HEK293T (cell line): ENCODE data around the gene BCAS1.

ENCODE experiments used
- CTCF ChIA-PET: fragments of 350-600 bp; formaldehyde crosslinking; extraction: SDS; loops from one replicate; lab custom pipeline; 2021; ENCODE audit warnings: antibody characterized with exemption, inconsistent platforms; lab: Yijun Ruan, JAX
- POLR2A ChIA-PET: fragments of 350-600 bp; formaldehyde crosslinking; extraction: SDS; loops from one replicate; lab custom pipeline; 2020; ENCODE audit warnings: antibody characterized with exemption, inconsistent platforms; lab: Yijun Ruan, JAX
- DNase-seq: peaks from one replicate; pipeline ENCODE4 v3.0.0; 2012; ENCODE audit warnings: mixed read lengths; ENCODE audit errors: extremely low spot score
- ARNT ChIP-seq: fragments of 450-650 bp; IDR thresholded peaks from 2 replicates; pipeline ENCODE4 v1.6.1; 2017; ENCODE audit warnings: mild to moderate bottlenecking
- BHLHE40 ChIP-seq: fragments of 450-650 bp; IDR thresholded peaks from 2 replicates; pipeline ENCODE4 v1.6.1; 2016; ENCODE audit warnings: mild to moderate bottlenecking, moderate library complexity, borderline replicate concordance
- CTBP1 ChIP-seq: fragments of 450-650 bp; IDR thresholded peaks from 2 replicates; pipeline ENCODE4 v1.6.1; 2016; ENCODE audit warnings: borderline replicate concordance
- ELF4 ChIP-seq: fragments of 450-650 bp; IDR thresholded peaks from 2 replicates; pipeline ENCODE4 v1.6.1; 2017; ENCODE audit warnings: antibody characterized with exemption
- FOXA1 ChIP-seq: fragments of 450-650 bp; IDR thresholded peaks from 2 replicates; pipeline ENCODE4 v1.6.1; 2016; ENCODE audit warnings: mild to moderate bottlenecking
- FOXK2 ChIP-seq: fragments of 450-650 bp; IDR thresholded peaks from 2 replicates; pipeline ENCODE4 v1.6.1; 2016; ENCODE audit warnings: mild to moderate bottlenecking
- FOXM1 ChIP-seq: fragments of 450-650 bp; IDR thresholded peaks from 2 replicates; pipeline ENCODE4 v1.6.1; 2017; ENCODE audit warnings: mild to moderate bottlenecking, borderline replicate concordance
- HDGF ChIP-seq: fragments of 450-650 bp; IDR thresholded peaks from 2 replicates; pipeline ENCODE4 v1.6.1; 2017; ENCODE audit warnings: antibody characterized with exemption, borderline replicate concordance
- L3MBTL2 ChIP-seq: fragments of 450-650 bp; conservative IDR thresholded peaks from 2 replicates; pipeline ENCODE4 v1.6.1; 2016; ENCODE audit warnings: mild to moderate bottlenecking
- LEF1 ChIP-seq: fragments of 450-650 bp; IDR thresholded peaks from 2 replicates; pipeline ENCODE4 v1.6.1; 2017; ENCODE audit warnings: mild to moderate bottlenecking, borderline replicate concordance
- NFRKB ChIP-seq: fragments of 450-650 bp; IDR thresholded peaks from 2 replicates; pipeline ENCODE4 v1.6.1; 2016; ENCODE audit warnings: mild to moderate bottlenecking, moderate library complexity
- SP1 ChIP-seq: fragments of 450-650 bp; IDR thresholded peaks from 2 replicates; pipeline ENCODE4 v1.6.1; 2017
- SUZ12 ChIP-seq: fragments of 450-650 bp; IDR thresholded peaks from 2 replicates; pipeline ENCODE4 v1.6.1; 2016; ENCODE audit warnings: mild to moderate bottlenecking
- TARDBP ChIP-seq: fragments of 450-650 bp; IDR thresholded peaks from 2 replicates; pipeline ENCODE4 v1.6.1; 2016
- ZNF384 ChIP-seq: fragments of 450-650 bp; IDR thresholded peaks from 2 replicates; pipeline ENCODE4 v1.6.1; 2016
- TF ChIP-seq, protein P1 (sequence below): fragments of 450-650 bp; IDR thresholded peaks from 2 replicates; pipeline ENCODE4 v1.6.1; 2016

BCAS1 gene

DNA sequence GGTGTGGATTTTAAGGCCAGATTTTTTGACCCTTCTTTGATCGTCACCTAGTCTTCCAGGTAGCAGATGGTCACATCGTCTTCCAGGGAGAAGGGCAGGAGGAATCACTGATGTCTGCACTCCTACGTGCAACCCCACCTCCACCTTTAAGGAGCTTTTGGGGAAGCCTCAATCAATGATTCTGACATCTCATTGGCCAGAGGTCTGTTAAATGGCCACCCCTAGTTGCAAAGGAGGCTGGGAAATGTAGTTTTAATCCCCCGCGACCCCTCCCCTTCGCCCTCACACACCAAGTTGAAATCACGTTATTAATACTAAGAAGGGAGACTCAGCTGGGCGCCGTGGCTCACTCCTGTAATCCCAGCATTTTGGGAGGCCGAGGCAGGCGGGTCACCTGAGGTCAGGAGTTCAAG lies 151.4 kb downstream of the BCAS1 start:
- CTCF ChIA-PET = interaction anchor here (0.6 to 2.9 kb wide), 3 partner anchors 21 to 243 kb away, joined by 4 to 7 read pairs (median 4); no protein-coding TSS in a partner anchor
- POLR2A ChIA-PET = interaction anchor here (0.6 to 1.2 kb wide), 3 partner anchors 35 to 180 kb away, joined by 3 to 4 read pairs (median 3); no protein-coding TSS in a partner anchor
- DNase-seq = peak; percentile 66
- no peak for TF ChIP-seq SP1
- TF ChIP-seq, protein P1, sequence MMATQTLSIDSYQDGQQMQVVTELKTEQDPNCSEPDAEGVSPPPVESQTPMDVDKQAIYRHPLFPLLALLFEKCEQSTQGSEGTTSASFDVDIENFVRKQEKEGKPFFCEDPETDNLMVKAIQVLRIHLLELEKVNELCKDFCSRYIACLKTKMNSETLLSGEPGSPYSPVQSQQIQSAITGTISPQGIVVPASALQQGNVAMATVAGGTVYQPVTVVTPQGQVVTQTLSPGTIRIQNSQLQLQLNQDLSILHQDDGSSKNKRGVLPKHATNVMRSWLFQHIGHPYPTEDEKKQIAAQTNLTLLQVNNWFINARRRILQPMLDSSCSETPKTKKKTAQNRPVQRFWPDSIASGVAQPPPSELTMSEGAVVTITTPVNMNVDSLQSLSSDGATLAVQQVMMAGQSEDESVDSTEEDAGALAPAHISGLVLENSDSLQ = peak; percentile 64

- TF ChIP-seq ARNT = no peak
- no peak for TF ChIP-seq SP1
- no peak for TF ChIP-seq SUZ12
- no peak for TF ChIP-seq LEF1
- no peak for TF ChIP-seq NFRKB
- no peak for TF ChIP-seq TARDBP
- no peak for TF ChIP-seq ZNF384
- no peak for TF ChIP-seq ELF4
- no peak for TF ChIP-seq FOXA1
- TF ChIP-seq CTBP1 = no peak
- no peak for TF ChIP-seq L3MBTL2
- DNase-seq = no peak
- POLR2A ChIA-PET = interaction anchor here (0.9 kb wide), 1 partner anchor 294 kb away, joined by 3 read pairs; no protein-coding TSS in a partner anchor
- CTCF ChIA-PET = interaction anchor here (1.1 to 2.9 kb wide), 2 partner anchors 16 to 22 kb away, joined by 3 to 7 read pairs; no protein-coding TSS in a partner anchor
Observed at GRCh38 chr20:53918020-53918311, 152.4 kb downstream of the BCAS1 start.

DNA sequence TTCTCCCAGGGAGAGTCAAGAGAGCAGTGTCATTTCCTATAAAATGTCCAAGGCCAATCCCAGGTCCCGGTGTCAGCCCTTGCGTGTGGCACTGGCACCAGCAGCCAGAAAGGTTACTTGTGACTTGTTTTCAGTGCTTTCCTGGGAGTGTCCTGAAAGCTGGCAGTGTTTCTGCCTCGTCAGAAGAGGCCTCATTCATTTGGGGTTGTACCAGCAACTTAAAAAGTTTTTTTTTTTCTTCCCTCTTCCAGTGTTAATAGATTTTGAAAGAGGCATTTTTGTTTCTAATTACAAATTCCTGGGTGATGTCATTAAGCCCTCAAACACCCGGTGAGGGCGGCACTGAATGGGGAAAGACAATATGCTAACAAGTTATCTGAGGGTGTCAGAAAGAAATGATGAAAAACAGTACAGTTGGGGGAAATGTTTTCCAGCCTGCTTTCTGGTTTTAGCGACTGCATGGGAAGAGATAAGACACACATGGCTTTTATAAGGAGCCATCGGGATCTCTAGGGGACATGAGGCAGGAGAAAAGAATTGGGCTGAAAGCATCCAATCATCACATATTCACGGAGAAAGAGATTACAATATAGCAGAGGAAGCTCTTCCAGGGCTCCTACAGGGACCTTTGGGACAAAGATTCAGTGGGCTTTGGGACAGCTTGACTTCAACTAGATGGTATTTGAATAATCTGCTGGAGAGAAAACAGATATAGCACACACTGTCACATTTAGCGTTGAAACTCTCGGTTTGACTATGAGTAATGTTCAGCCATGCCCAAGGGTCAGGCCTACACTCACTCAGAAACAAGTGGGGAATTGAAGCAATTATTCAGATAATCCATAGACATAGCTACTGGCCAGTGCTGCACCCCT lies 153.0 kb downstream of the BCAS1 start:
- TF ChIP-seq SUZ12 = no peak
- TF ChIP-seq FOXM1 = no peak
- TF ChIP-seq L3MBTL2 = no peak
- TF ChIP-seq TARDBP = no peak
- TF ChIP-seq ZNF384 = no peak
- TF ChIP-seq, protein P1 = no peak
- no peak for TF ChIP-seq SP1
- TF ChIP-seq CTBP1 = no peak
- TF ChIP-seq FOXK2 = no peak
- no peak for TF ChIP-seq ARNT
- TF ChIP-seq BHLHE40 = no peak
- TF ChIP-seq FOXA1 = no peak
- no peak for TF ChIP-seq ELF4
- TF ChIP-seq NFRKB = no peak
- TF ChIP-seq HDGF = no peak
- no peak for TF ChIP-seq LEF1
- ChIA-PET CTCF (interaction anchor here (0.6 to 2.9 kb wide), 3 partner anchors 17 to 512 kb away, joined by 3 to 7 read pairs (median 3); no protein-coding TSS in a partner anchor), POLR2A (interaction anchor here (0.9 kb wide), 1 partner anchor 293 kb away, joined by 3 read pairs; no protein-coding TSS in a partner anchor)
- no peak for DNase-seq

GRCh38 chr20:53916173-53916512 lies 154.3 kb downstream of the BCAS1 start:
- no peak for DNase-seq
- TF ChIP-seq FOXA1 = no peak
- TF ChIP-seq HDGF = no peak
- no peak for TF ChIP-seq L3MBTL2
- TF ChIP-seq NFRKB = no peak
- no peak for TF ChIP-seq BHLHE40
- TF ChIP-seq CTBP1 = no peak
- no peak for TF ChIP-seq LEF1
- TF ChIP-seq TARDBP = no peak
- TF ChIP-seq, protein P1 = no peak
- no peak for TF ChIP-seq FOXK2
- no peak for TF ChIP-seq ZNF384
- TF ChIP-seq SP1 = no peak
- ChIA-PET POLR2A (interaction anchor here (1.0 kb wide), 2 partner anchors 15 to 293 kb away, joined by 3 to 5 read pairs; no protein-coding TSS in a partner anchor), CTCF (interaction anchor here (0.5 to 2.9 kb wide), 9 partner anchors 10 to 329 kb away, joined by 3 to 14 read pairs (median 4); no protein-coding TSS in a partner anchor)

- ChIA-PET POLR2A (interaction anchor here (0.6 to 1.0 kb wide), 5 partner anchors 15 to 306 kb away, joined by 3 to 5 read pairs (median 3); no protein-coding TSS in a partner anchor), CTCF (interaction anchor here (0.5 to 2.0 kb wide), 12 partner anchors 9 to 349 kb away, joined by 3 to 14 read pairs (median 3); no protein-coding TSS in a partner anchor)
- peak; percentile 81 for DNase-seq
- TF ChIP-seq ZNF384 (peak; percentile 89), BHLHE40 (no peak), ARNT (no peak), L3MBTL2 (peak; percentile 52; the same call in 1 of the 2 replicates)
- TF ChIP-seq, protein P1 = no peak
Observed at GRCh38 chr20:53915446-53916172, 154.8 kb downstream of the BCAS1 start.
